Measurements from ENCODE around the gene DOCK8. TPM values are rescaled to one million over a fixed set of nuclear protein-coding genes. Genes with fewer than 3 reads are reported as not detected.
A peak's percentile ranks its signal among the peaks of the same experiment; 100 is the strongest.

Gene DOCK8
- total and polyA plus RNA-seq, 2 donors = 54.5 to 60.4 TPM

DNA sequence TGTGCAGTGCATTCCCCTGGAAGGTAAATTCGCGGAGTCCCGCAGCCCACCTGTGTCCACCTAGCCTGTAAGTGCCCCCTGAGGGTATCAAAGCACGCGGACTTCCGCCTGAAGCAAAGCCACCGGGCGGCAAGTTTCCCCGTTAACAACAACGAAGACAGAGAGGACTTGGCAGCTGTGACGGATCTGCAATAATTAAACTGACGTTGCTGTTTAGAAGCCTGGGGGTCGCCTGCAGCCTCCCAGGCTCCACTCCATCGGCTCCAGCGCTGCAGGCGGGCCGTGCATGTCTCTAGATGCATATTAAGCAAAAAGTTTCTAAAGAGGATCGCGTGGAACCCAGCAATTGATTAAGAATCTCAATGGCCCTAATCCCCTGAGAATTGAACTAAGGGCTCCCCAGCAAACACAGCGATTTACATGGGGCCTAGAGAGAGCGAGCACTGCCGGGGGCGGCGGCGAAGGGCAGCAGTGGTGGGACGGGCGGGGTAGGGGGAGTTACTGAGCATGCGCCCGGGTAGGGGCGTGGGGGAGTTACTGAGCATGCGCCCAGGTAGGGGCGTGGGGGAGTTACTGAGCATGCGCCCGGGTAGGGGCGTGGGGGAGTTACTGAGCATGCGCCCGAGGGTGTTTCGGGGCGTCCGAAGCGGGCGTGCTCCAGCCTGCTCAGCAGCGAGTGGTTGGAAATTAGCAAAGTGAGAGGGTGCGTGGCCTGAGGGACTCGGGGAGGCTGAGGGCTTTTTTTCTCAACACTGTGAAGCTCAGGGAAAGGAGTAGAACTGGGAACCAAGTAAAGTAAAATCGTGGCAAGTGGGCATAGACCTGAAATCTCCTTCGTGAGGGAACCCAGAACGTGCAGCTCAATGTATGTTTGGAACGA is 255.2 kb downstream of the DOCK8 start:
- DNase-seq (ENCODE audit: low read depth in 6 of 9, low spot score in 9 of 9) = peak; percentile 70 to 95 (median 82)
- H3K4me3 ChIP-seq (ENCODE audit: low read length in 2 of 2) = peak overlapping the region; percentile 66 to 69
- H3K27ac ChIP-seq (ENCODE audit: low read depth in 1 of 2, low read length in 1 of 2) = peak overlapping the region; percentile 98
- H3K4me1 ChIP-seq (ENCODE audit: control insufficient read depth in 2 of 2, insufficient read depth in 2 of 2, low read length in 2 of 2) = peaks cover 7 to 34% of the 10 kb centered on the region in 2 donors
- peaks cover 0 to 4% of the 10 kb centered on the region in 2 donors for H3K9me3 ChIP-seq (ENCODE audit: control insufficient read depth in 2 of 2, insufficient read depth in 1 of 2, low read length in 1 of 2)
- no peaks in the 10 kb centered on the region for H3K27me3 ChIP-seq (ENCODE audit: control insufficient read depth in 2 of 2, insufficient read depth in 1 of 2, low read length in 1 of 2)
- 3% methylated on average over 49 of the region's 49 CpGs for WGBS
- peaks cover 0 to 10% of the 10 kb centered on the region in 2 donors for H3K36me3 ChIP-seq (ENCODE audit: control insufficient read depth in 2 of 2, insufficient read depth in 2 of 2, low read length in 1 of 2)

GRCh38 chr9:470552-471194 is 256.0 kb downstream of the DOCK8 start:
- Histone ChIP-seq H3K36me3 (ENCODE audit: control insufficient read depth in 2 of 2, insufficient read depth in 2 of 2, low read length in 1 of 2) (peaks cover 0 to 4% of the 10 kb centered on the region in 2 donors), H3K9me3 (ENCODE audit: control insufficient read depth in 2 of 2, insufficient read depth in 1 of 2, low read length in 1 of 2) (peaks cover 0 to 4% of the 10 kb centered on the region in 2 donors), H3K27ac (ENCODE audit: low read depth in 1 of 2, low read length in 1 of 2) (peak overlapping the region; percentile 87 to 98), H3K4me1 (ENCODE audit: control insufficient read depth in 2 of 2, insufficient read depth in 2 of 2, low read length in 2 of 2) (peaks cover 7 to 34% of the 10 kb centered on the region in 2 donors), H3K4me3 (ENCODE audit: low read length in 2 of 2) (peak overlapping the region; percentile 66 to 69), H3K27me3 (ENCODE audit: control insufficient read depth in 2 of 2, insufficient read depth in 1 of 2, low read length in 1 of 2) (no peaks in the 10 kb centered on the region)
- WGBS = 16% methylated on average over 9 of the region's 9 CpGs
- DNase-seq (ENCODE audit: low read depth in 6 of 9, low spot score in 9 of 9) = peak in 1 of 9 donors; percentile 13

DNA sequence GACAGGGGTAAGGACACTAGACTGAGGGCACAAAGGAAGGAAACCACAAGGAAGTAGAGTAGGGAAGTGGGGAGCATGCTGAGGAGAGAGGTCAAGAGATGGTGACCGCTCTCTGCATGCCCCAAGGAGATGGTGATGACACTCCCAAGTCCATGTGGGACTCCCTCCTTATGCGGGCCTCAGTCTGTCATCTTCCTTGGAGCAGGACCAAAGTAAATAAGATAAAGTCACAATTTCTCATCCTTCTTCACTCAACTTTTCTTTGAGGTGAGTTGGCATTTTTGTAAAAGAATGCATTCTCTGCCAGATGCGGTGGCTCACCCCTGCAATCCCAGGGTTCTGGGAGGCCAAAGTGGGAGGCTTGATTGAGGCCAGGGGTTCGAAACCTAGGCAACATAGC is 256.7 kb downstream of the DOCK8 start:
- no peaks in the 10 kb centered on the region for H3K27me3 ChIP-seq (ENCODE audit: control insufficient read depth in 2 of 2, insufficient read depth in 1 of 2, low read length in 1 of 2)
- no peak for DNase-seq (ENCODE audit: low read depth in 6 of 9, low spot score in 9 of 9)
- peak overlapping the region in 1 of 2 donors; percentile 55 for H3K27ac ChIP-seq (ENCODE audit: low read depth in 1 of 2, low read length in 1 of 2)
- H3K4me3 ChIP-seq (ENCODE audit: low read length in 2 of 2) = no peak overlapping the region
- peaks cover 7 to 34% of the 10 kb centered on the region in 2 donors for H3K4me1 ChIP-seq (ENCODE audit: control insufficient read depth in 2 of 2, insufficient read depth in 2 of 2, low read length in 2 of 2)
- peaks cover 0 to 4% of the 10 kb centered on the region in 2 donors for H3K9me3 ChIP-seq (ENCODE audit: control insufficient read depth in 2 of 2, insufficient read depth in 1 of 2, low read length in 1 of 2)
- H3K36me3 ChIP-seq (ENCODE audit: control insufficient read depth in 2 of 2, insufficient read depth in 2 of 2, low read length in 1 of 2) = no peaks in the 10 kb centered on the region
- WGBS = 99% methylated on average over 4 of the region's 4 CpGs

DNA sequence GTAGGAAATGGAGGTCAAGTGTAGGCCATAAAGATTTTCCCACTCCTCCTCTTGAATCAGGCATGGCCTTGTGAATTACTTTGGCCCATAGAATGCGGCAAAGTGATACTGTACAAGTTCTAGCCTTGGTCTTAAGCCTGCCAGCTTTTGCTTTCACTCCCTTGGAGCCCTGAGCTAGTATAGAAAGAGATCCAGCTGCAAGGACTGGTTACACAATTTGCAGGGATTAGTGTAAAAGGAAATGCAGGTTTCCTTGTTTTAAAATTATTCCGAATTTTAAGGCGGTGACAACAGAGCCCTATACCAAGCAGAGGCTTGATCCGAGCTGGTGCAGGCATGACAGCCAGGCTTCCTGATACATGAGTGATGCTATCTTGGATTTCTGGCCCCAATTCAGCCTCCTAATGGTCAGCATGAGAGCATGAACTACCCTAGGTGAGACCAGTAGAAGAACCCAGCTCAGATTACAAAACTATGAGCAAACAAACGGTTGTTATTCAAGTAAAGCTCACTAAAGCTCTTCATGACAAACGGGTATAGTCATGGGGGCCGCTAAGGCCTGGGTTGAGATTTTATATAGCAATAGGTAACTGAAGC is 257.9 kb downstream of the DOCK8 start:
- peak overlapping the region in 1 of 2 donors; percentile 12 for H3K27ac ChIP-seq (ENCODE audit: low read depth in 1 of 2, low read length in 1 of 2)
- H3K27me3 ChIP-seq (ENCODE audit: control insufficient read depth in 2 of 2, insufficient read depth in 1 of 2, low read length in 1 of 2) = no peaks in the 10 kb centered on the region
- WGBS = 94% methylated on average over 7 of the region's 7 CpGs
- peaks cover 7 to 34% of the 10 kb centered on the region in 2 donors for H3K4me1 ChIP-seq (ENCODE audit: control insufficient read depth in 2 of 2, insufficient read depth in 2 of 2, low read length in 2 of 2)
- H3K9me3 ChIP-seq (ENCODE audit: control insufficient read depth in 2 of 2, insufficient read depth in 1 of 2, low read length in 1 of 2) = peaks cover 0 to 4% of the 10 kb centered on the region in 2 donors
- DNase-seq (ENCODE audit: low read depth in 6 of 9, low spot score in 9 of 9) = no peak
- no peak overlapping the region for H3K4me3 ChIP-seq (ENCODE audit: low read length in 2 of 2)
- no peaks in the 10 kb centered on the region for H3K36me3 ChIP-seq (ENCODE audit: control insufficient read depth in 2 of 2, insufficient read depth in 2 of 2, low read length in 1 of 2)

DNA sequence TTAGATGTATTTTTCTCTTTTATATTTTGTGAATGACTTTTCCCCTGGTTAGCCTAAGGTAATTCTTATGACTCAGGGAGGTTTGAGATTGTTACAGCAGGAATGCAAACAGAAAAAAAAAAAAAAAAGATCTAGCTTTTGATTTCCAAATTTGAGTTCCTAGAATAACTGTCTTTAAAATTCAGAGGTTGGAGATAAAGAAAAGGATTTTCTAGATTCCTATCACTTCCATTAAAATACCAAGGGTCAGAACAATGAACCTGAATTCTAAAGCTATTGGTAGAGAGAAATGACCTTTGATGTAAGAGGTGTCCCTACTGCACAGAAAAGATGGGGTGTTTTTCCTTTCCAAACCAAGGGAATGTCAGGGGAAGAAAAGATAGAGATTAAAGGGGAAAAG is 262.5 kb downstream of the DOCK8 start:
- no peaks in the 10 kb centered on the region for H3K36me3 ChIP-seq (ENCODE audit: control insufficient read depth in 2 of 2, insufficient read depth in 2 of 2, low read length in 1 of 2)
- H3K27ac ChIP-seq (ENCODE audit: low read depth in 1 of 2, low read length in 1 of 2) = no peak overlapping the region
- no peaks in the 10 kb centered on the region for H3K27me3 ChIP-seq (ENCODE audit: control insufficient read depth in 2 of 2, insufficient read depth in 1 of 2, low read length in 1 of 2)
- DNase-seq (ENCODE audit: low read depth in 6 of 9, low spot score in 9 of 9) = no peak
- peaks cover 0 to 1% of the 10 kb centered on the region in 2 donors for H3K4me1 ChIP-seq (ENCODE audit: control insufficient read depth in 2 of 2, insufficient read depth in 2 of 2, low read length in 2 of 2)
- H3K4me3 ChIP-seq (ENCODE audit: low read length in 2 of 2) = no peak overlapping the region
- H3K9me3 ChIP-seq (ENCODE audit: control insufficient read depth in 2 of 2, insufficient read depth in 1 of 2, low read length in 1 of 2) = no peaks in the 10 kb centered on the region

DNA sequence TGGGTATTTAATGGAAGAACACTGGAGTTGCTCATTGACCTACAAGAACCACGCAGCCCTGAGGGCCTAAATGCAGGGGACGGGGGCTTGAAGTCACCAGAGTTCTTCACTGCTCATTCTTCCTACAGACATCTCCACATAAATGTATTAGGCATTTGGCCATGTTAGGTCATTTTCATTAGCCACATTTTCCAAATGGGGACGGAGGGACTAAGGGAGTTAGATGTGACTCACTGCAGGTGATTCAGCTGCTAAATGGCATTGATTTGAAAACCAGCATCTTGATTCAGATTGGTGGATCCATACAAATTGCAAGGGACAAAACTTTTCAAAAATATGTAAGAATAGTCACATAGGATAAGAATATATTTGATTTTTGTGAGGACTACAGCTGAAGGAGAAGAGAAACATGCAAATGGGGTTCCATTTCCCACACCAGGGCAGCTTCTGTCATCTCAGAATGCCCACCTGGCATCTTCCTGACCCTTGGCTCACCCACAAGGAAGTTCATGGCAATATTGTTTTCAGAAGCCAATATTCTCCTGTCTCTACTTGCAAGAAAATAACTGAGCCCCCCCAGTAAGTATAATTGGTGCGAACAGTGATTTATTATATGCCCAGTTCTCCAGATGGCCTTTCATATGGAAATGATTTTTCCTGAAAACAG is 264.8 kb downstream of the DOCK8 start:
- H3K36me3 ChIP-seq (ENCODE audit: control insufficient read depth in 2 of 2, insufficient read depth in 2 of 2, low read length in 1 of 2) = no peaks in the 10 kb centered on the region
- no peak for DNase-seq (ENCODE audit: low read depth in 6 of 9, low spot score in 9 of 9)
- H3K9me3 ChIP-seq (ENCODE audit: control insufficient read depth in 2 of 2, insufficient read depth in 1 of 2, low read length in 1 of 2) = no peaks in the 10 kb centered on the region
- no peaks in the 10 kb centered on the region for H3K4me1 ChIP-seq (ENCODE audit: control insufficient read depth in 2 of 2, insufficient read depth in 2 of 2, low read length in 2 of 2)
- H3K27ac ChIP-seq (ENCODE audit: low read depth in 1 of 2, low read length in 1 of 2) = peak overlapping the region; percentile 30 to 36
- H3K4me3 ChIP-seq (ENCODE audit: low read length in 2 of 2) = no peak overlapping the region
- H3K27me3 ChIP-seq (ENCODE audit: control insufficient read depth in 2 of 2, insufficient read depth in 1 of 2, low read length in 1 of 2) = no peaks in the 10 kb centered on the region
- WGBS = 72% methylated on average over 4 of the region's 4 CpGs

- Histone ChIP-seq H3K27ac (ENCODE audit: low read depth in 1 of 2, low read length in 1 of 2) (peak overlapping the region in 1 of 2 donors; percentile 24), H3K36me3 (ENCODE audit: control insufficient read depth in 2 of 2, insufficient read depth in 2 of 2, low read length in 1 of 2) (no peaks in the 10 kb centered on the region), H3K4me3 (ENCODE audit: low read length in 2 of 2) (no peak overlapping the region), H3K4me1 (ENCODE audit: control insufficient read depth in 2 of 2, insufficient read depth in 2 of 2, low read length in 2 of 2) (no peaks in the 10 kb centered on the region), H3K27me3 (ENCODE audit: control insufficient read depth in 2 of 2, insufficient read depth in 1 of 2, low read length in 1 of 2) (no peaks in the 10 kb centered on the region), H3K9me3 (ENCODE audit: control insufficient read depth in 2 of 2, insufficient read depth in 1 of 2, low read length in 1 of 2) (no peaks in the 10 kb centered on the region)
- no peak for DNase-seq (ENCODE audit: low read depth in 6 of 9, low spot score in 9 of 9)
- WGBS = 92% methylated on average over 3 of the region's 3 CpGs
Measured at GRCh38 chr9:479971-480350, 265.3 kb downstream of the DOCK8 start.

DNA sequence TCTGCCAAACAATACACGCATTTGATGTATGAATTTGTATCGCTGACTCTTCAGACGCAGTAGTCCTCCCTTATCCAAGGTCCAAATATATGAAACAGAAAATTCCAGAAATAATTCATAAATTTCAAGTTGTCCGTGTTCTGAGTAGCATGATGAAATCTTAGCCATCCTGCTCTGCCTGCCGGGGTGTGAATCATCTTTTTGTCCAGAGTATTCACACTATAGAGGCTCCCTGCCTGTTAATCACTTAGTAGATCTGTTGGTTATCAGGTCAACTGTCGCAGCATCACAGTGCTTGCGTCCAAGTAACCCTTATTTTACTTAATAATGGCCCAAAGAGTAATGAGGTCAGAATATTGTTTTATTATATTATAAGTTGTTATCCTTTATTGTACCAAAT is 268.1 kb downstream of the DOCK8 start:
- H3K27ac ChIP-seq (ENCODE audit: low read depth in 1 of 2, low read length in 1 of 2) = no peak overlapping the region
- DNase-seq (ENCODE audit: low read depth in 6 of 9, low spot score in 9 of 9) = no peak
- 97% methylated on average over 7 of the region's 7 CpGs for WGBS

More for the DNA sequence above, 268.1 kb downstream of the DOCK8 start:
- H3K27me3 ChIP-seq (ENCODE audit: control insufficient read depth in 2 of 2, insufficient read depth in 1 of 2, low read length in 1 of 2) = no peaks in the 10 kb centered on the region
- H3K4me1 ChIP-seq (ENCODE audit: control insufficient read depth in 2 of 2, insufficient read depth in 2 of 2, low read length in 2 of 2) = no peaks in the 10 kb centered on the region
- H3K4me3 ChIP-seq (ENCODE audit: low read length in 2 of 2) = no peak overlapping the region
- no peaks in the 10 kb centered on the region for H3K9me3 ChIP-seq (ENCODE audit: control insufficient read depth in 2 of 2, insufficient read depth in 1 of 2, low read length in 1 of 2)
- no peaks in the 10 kb centered on the region for H3K36me3 ChIP-seq (ENCODE audit: control insufficient read depth in 2 of 2, insufficient read depth in 2 of 2, low read length in 1 of 2)

Measured in thymus (tissue), 11 donors.